H1 (cell line): ENCODE data around the gene PLEKHG4. TPM values are rescaled to one million over a fixed set of nuclear protein-coding genes. Genes with fewer than 3 reads are reported as not detected.

Experiments used
- CTCF ChIA-PET: fragments of 300-600 bp; sonication (Branson Sonifier 250); formaldehyde crosslinking; loops from one replicate; lab custom pipeline; 2021; ENCODE audit not compliant: partially characterized antibody; lab: Charles Lee
- POLR2A ChIA-PET: fragments of 300-600 bp; sonication (Branson Sonifier 250); formaldehyde crosslinking; loops from one replicate; lab custom pipeline; 2021; ENCODE audit warnings: inconsistent platforms; ENCODE audit not compliant: partially characterized antibody; lab: Charles Lee
- DNase-seq, 2 experiments: peaks; one replicate each; pipeline versions ENCODE4 v3.0.0 to v3.0.0-alpha.2; 2010 to 2022; ENCODE audit warnings: low spot score in 2 of 2, low read depth in 1 of 2, mixed read lengths in 1 of 2
- FAIRE-seq: peaks from 2 replicates; lab custom pipeline; 2011; peaks lifted over from hg19 to GRCh38; lab: Jason Lieb, UNC
- H2AFZ ChIP-seq: 2 replicates; pipeline ENCODE4 v1.8.1; 2012; ENCODE audit warnings: low read length, inconsistent platforms
- H2AK5ac ChIP-seq: 2 replicates; pipeline ENCODE4 v1.6.1; 2013; ENCODE audit warnings: low read depth, low read length
- H2BK120ac ChIP-seq: replicated peaks from 2 replicates; pipeline ENCODE3; 2013; ENCODE audit warnings: low read depth, low read length, inconsistent platforms
- H2BK12ac ChIP-seq: 2 replicates; pipeline ENCODE4 v1.6.1; 2013; ENCODE audit warnings: low read depth, low read length
- H2BK15ac ChIP-seq: 2 replicates; pipeline ENCODE4 v1.6.1; 2013; ENCODE audit warnings: low read length
- H2BK20ac ChIP-seq: 2 replicates; pipeline ENCODE4 v1.6.1; 2013; ENCODE audit warnings: low read length
- H2BK5ac ChIP-seq: 2 replicates; pipeline ENCODE4 v1.6.1; 2013; ENCODE audit warnings: low read depth, low read length
- H3K14ac ChIP-seq: 2 replicates; pipeline ENCODE4 v1.6.1; 2013; ENCODE audit warnings: inconsistent platforms; ENCODE audit not compliant: insufficient read length
- H3K18ac ChIP-seq: 2 replicates; pipeline ENCODE4 v1.6.1; 2013; ENCODE audit warnings: low read length; ENCODE audit errors: extremely low read depth
- H3K23ac ChIP-seq: 2 replicates; pipeline ENCODE4 v1.6.1; 2013; ENCODE audit warnings: inconsistent platforms; ENCODE audit not compliant: insufficient read length
- H3K23me2 ChIP-seq: 2 replicates; pipeline ENCODE4 v1.6.1; 2013; ENCODE audit warnings: low read depth, low read length
- H3K27ac ChIP-seq: 2 replicates; pipeline ENCODE4 v1.6.1; 2011; ENCODE audit warnings: low read depth, low read length, inconsistent platforms
- H3K27me3 ChIP-seq, 4 experiments: replicated peaks in 1 of 4; 1 replicate in 1 of 4; 2 replicates in 3 of 4; pipeline versions ENCODE4 v1.6.1 to v1.8.1; 2011 to 2013; ENCODE audit warnings: low read length in 3 of 4, mild to moderate bottlenecking in 3 of 4, inconsistent platforms in 2 of 4, mixed read lengths in 2 of 4, moderate library complexity in 1 of 4; ENCODE audit not compliant: control insufficient read depth in 3 of 4, insufficient read depth in 3 of 4; ENCODE audit errors: extremely low read depth in 1 of 4
- H3K36me3 ChIP-seq, 4 experiments: 2 replicates each; pipeline versions ENCODE4 v1.6.1 to v1.8.1; 2011 to 2013; ENCODE audit warnings: mild to moderate bottlenecking in 4 of 4, low read length in 3 of 4, moderate library complexity in 2 of 4, control low read depth in 1 of 4, inconsistent platforms in 1 of 4; ENCODE audit not compliant: insufficient read depth in 4 of 4, control insufficient read depth in 2 of 4
- H3K4ac ChIP-seq: replicated peaks from 2 replicates; pipeline ENCODE3; 2013; ENCODE audit warnings: low read length, low read depth, mixed read lengths, inconsistent platforms; ENCODE audit not compliant: insufficient read length
- H3K4me1 ChIP-seq, 4 experiments: replicated peaks in 1 of 4; 1 replicate in 1 of 4; 2 replicates in 3 of 4; pipeline versions ENCODE4 v1.6.1 to v1.8.1; 2011 to 2013; ENCODE audit warnings: low read length in 3 of 4, inconsistent platforms in 2 of 4, mixed read lengths in 1 of 4; ENCODE audit not compliant: insufficient read depth in 4 of 4, control insufficient read depth in 3 of 4
- H3K4me2 ChIP-seq, 2 experiments: 2 replicates each; pipeline versions ENCODE4 v1.6.1 to v1.8.1; 2011 to 2013; ENCODE audit warnings: low read depth in 2 of 2, low read length in 2 of 2, control low read depth in 1 of 2, inconsistent platforms in 1 of 2, mild to moderate bottlenecking in 1 of 2; ENCODE audit not compliant: insufficient read depth in 1 of 2
- H3K4me3 ChIP-seq, 4 experiments: fragments of 200-600, 300-600 bp in 1 of 4; sonication (generic), shearing (Covaris generic), sonication (Bioruptor Twin) in 1 of 4; 2 replicates each; pipeline versions ENCODE4 v1.5.1 to v1.8.1; 2011 to 2016; ENCODE audit warnings: low read length in 4 of 4, low read depth in 3 of 4, control low read depth in 2 of 4, inconsistent platforms in 2 of 4, mild to moderate bottlenecking in 2 of 4, mixed read lengths in 1 of 4, moderate library complexity in 1 of 4; ENCODE audit not compliant: insufficient read depth in 2 of 4; ENCODE audit errors: extremely low read depth in 1 of 4
- H3K56ac ChIP-seq: replicated peaks from 2 replicates; pipeline ENCODE3; 2013; ENCODE audit warnings: low read depth, mild to moderate bottlenecking, mixed read lengths, low read length, inconsistent platforms; ENCODE audit not compliant: insufficient read length
- H3K79me1 ChIP-seq: 2 replicates; pipeline ENCODE4 v1.6.1; 2013; ENCODE audit warnings: low read depth, low read length, control low read depth
- H3K79me2 ChIP-seq, 2 experiments: 2 replicates each; pipeline versions ENCODE4 v1.6.1 to v1.8.1; 2012 to 2013; ENCODE audit warnings: low read length in 2 of 2, mild to moderate bottlenecking in 2 of 2, inconsistent platforms in 1 of 2; ENCODE audit not compliant: insufficient read depth in 2 of 2, control insufficient read depth in 1 of 2
- H3K9ac ChIP-seq, 4 experiments: replicated peaks in 1 of 4; 1 replicate in 1 of 4; 2 replicates in 3 of 4; pipeline versions ENCODE4 v1.6.1 to v1.8.1; 2011 to 2013; ENCODE audit warnings: low read depth in 3 of 4, low read length in 3 of 4, control low read depth in 2 of 4, mild to moderate bottlenecking in 2 of 4, moderate library complexity in 2 of 4, inconsistent platforms in 1 of 4; ENCODE audit errors: extremely low read depth in 1 of 4
- H3K9me3 ChIP-seq, 2 experiments: 2 replicates each; pipeline versions ENCODE4 v1.6.1 to v1.8.1; 2012 to 2013; ENCODE audit warnings: mild to moderate bottlenecking in 2 of 2, moderate library complexity in 2 of 2, control low read depth in 1 of 2, inconsistent platforms in 1 of 2, low read depth in 1 of 2, low read length in 1 of 2, mixed read lengths in 1 of 2; ENCODE audit not compliant: insufficient read depth in 2 of 2
- H4K20me1 ChIP-seq, 2 experiments: replicated peaks in 1 of 2; 2 replicates each; pipeline versions ENCODE3 to v1.8.1; 2011 to 2013; ENCODE audit warnings: inconsistent platforms in 2 of 2, low read length in 2 of 2, mild to moderate bottlenecking in 1 of 2; ENCODE audit not compliant: insufficient read depth in 2 of 2, control insufficient read depth in 1 of 2
- H4K5ac ChIP-seq: 2 replicates; pipeline ENCODE4 v1.6.1; 2013; ENCODE audit warnings: low read length, low read depth, mixed read lengths, inconsistent platforms; ENCODE audit not compliant: insufficient read length
- H4K8ac ChIP-seq: 2 replicates; pipeline ENCODE4 v1.8.0; 2013; ENCODE audit warnings: mild to moderate bottlenecking, moderate library complexity, low read length, inconsistent platforms; ENCODE audit not compliant: insufficient read depth; ENCODE audit errors: extremely low read depth
- H4K91ac ChIP-seq: replicated peaks from 2 replicates; pipeline ENCODE3; 2013; ENCODE audit warnings: low read length, mixed read lengths, inconsistent platforms; ENCODE audit not compliant: insufficient read length
- BACH1 ChIP-seq: IDR thresholded peaks from 2 replicates; pipeline ENCODE4 v1.6.1; 2012; ENCODE audit warnings: low read length, improper control_type of control experiment
- CHD2 ChIP-seq: IDR thresholded peaks from 2 replicates; pipeline ENCODE4 v1.6.1; 2012; ENCODE audit warnings: low read length, improper control_type of control experiment
- EZH2 ChIP-seq: fragments of 200-600 bp; sonication (generic); IDR thresholded peaks from 2 replicates; pipeline ENCODE4 v1.7.1; 2012; ENCODE audit warnings: low read depth, mild to moderate bottlenecking, moderate library complexity, low read length, inconsistent platforms; ENCODE audit not compliant: severe bottlenecking
- MAFK ChIP-seq: IDR thresholded peaks from 2 replicates; pipeline ENCODE4 v1.6.1; 2012; ENCODE audit warnings: low read depth, mild to moderate bottlenecking, improper control_type of control experiment, low read length
- SIN3A ChIP-seq, 2 experiments: IDR thresholded peaks in 1 of 2; conservative IDR thresholded peaks in 1 of 2; 2 replicates each; pipeline ENCODE4 v1.6.1; 2011 to 2012; ENCODE audit warnings: low read length in 2 of 2, improper control_type of control experiment in 1 of 2, low read depth in 1 of 2, mild to moderate bottlenecking in 1 of 2
- SIX5 ChIP-seq: IDR thresholded peaks from 2 replicates; pipeline ENCODE4 v1.6.1; 2011; ENCODE audit warnings: mild to moderate bottlenecking, low read depth, low read length
- SP1 ChIP-seq: IDR thresholded peaks from 2 replicates; pipeline ENCODE4 v1.6.1; 2011; ENCODE audit warnings: low read depth, low read length
- SP4 ChIP-seq: IDR thresholded peaks from 2 replicates; pipeline ENCODE4 v1.6.1; 2012; ENCODE audit warnings: low read length, inconsistent platforms
- TCF12 ChIP-seq: IDR thresholded peaks from 2 replicates; pipeline ENCODE4 v1.6.1; 2011; ENCODE audit warnings: low read depth, mild to moderate bottlenecking, low read length
- TEAD4 ChIP-seq: IDR thresholded peaks from 2 replicates; pipeline ENCODE4 v1.6.1; 2012; ENCODE audit warnings: low read depth, low read length, inconsistent platforms, mixed read lengths
- WGBS, 2 experiments: shearing (Covaris generic) in 1 of 2; methylation state at CpG; one replicate each; pipeline versions ENCODE4 v1.1.6 to v1.1.7; 2013 to 2015; ENCODE audit warnings: low lambda C conversion rate in 2 of 2, mixed read lengths in 2 of 2, inconsistent platforms in 1 of 2, low coverage in 1 of 2, missing lambda C conversion rate in 1 of 2; ENCODE audit not compliant: insufficient replicate concordance in 2 of 2, insufficient coverage in 1 of 2, insufficient read length in 1 of 2; ENCODE audit errors: extremely low coverage in 1 of 2, missing lambda C conversion rate in 1 of 2; 5-methylcytosine and 5-hydroxymethylcytosine counted together
- polyA plus RNA-seq, 7 experiments: library from polyadenylated mRNA; depleted of rRNA in 3 of 7; stranded (reverse) in 5 of 7; unstranded in 2 of 7; fragments of >200 nt in 5 of 7; fragments of 200-250 nt in 2 of 7; gene quantifications; 1 replicate in 5 of 7; 2 replicates in 1 of 7; 4 replicates in 1 of 7; pipeline versions ENCODE4 v1.2.1 to v1.2.3, GENCODE V29; 2011 to 2013; ENCODE audit warnings: missing spikeins in 2 of 7, mixed read lengths in 2 of 7
- total RNA-seq: library from RNA; stranded (reverse); fragmentation: NEBNext Ultra II Directional; extraction: Animal tissue kit (Norgen Biotek cat#: 25700); gene quantifications from 2 replicates; pipeline ENCODE4 v1.2.1, GENCODE V29; 2021

Gene PLEKHG4
- total and polyA plus RNA-seq, 2 of the 8 experiments (the other 6 are each of a cell fraction or from before 2014, with no cell fraction given) = 7.7 to 11.1 TPM

- Histone ChIP-seq H3K4me1 (peaks cover 12 to 23% (median 14%) of the 10 kb centered on the region in 4 experiments), H3K23me2 (peaks cover under 1% of the 10 kb centered on the region; the same call in 1 of the 2 replicates), H2BK120ac (no peak overlapping the region), H3K18ac (peak overlapping the region; percentile 78), H4K5ac (no peak overlapping the region), H3K56ac (no peak overlapping the region), H3K4ac (no peak overlapping the region), H3K79me1 (peaks cover 18% of the 10 kb centered on the region), H3K9ac (peak overlapping the region in 3 of 4 experiments; percentile 14 to 46 (median 25); a peak in 3 of 7 replicates), H3K9me3 (no peaks in the 10 kb centered on the region), H2BK20ac (0 out of 2 replicates have a peak overlapping the region, but pooled peaks have one; percentile 48), H3K27ac (peak overlapping the region; percentile 46; the same call in 1 of the 2 replicates), H3K79me2 (peaks cover 0 to 21% of the 10 kb centered on the region in 2 experiments; a peak in 2 of 4 replicates), H2AFZ (no peak overlapping the region), H3K36me3 (peaks cover 5 to 12% (median 6%) of the 10 kb centered on the region in 4 experiments; a peak in 4 of 8 replicates), H2BK15ac (0 out of 2 replicates have a peak overlapping the region, but pooled peaks have one; percentile 61), H4K20me1 (peaks cover 0 to 6% of the 10 kb centered on the region in 2 experiments), H4K91ac (peak overlapping the region; percentile 39), H3K27me3 (no peaks in the 10 kb centered on the region), H2BK12ac (peak overlapping the region; percentile 94), H2AK5ac (peak overlapping the region; percentile 94), H3K4me3 (no peak overlapping the region), H3K4me2 (peak overlapping the region in 1 of 2 experiments; percentile 44), H3K14ac (no peak overlapping the region), H2BK5ac (peak overlapping the region; percentile 41), H3K23ac (no peak overlapping the region), H4K8ac (no peak overlapping the region)
- DNase-seq (no peak), FAIRE-seq (no peak)
- POLR2A ChIA-PET = interaction anchor here (1.0 to 1.7 kb wide), 3 partner anchors 9 to 13 kb away, joined by 3 to 5 read pairs (median 3); no protein-coding TSS in a partner anchor
- 76% methylated on average over 7 of the region's 10 CpGs; no CpG with 5 or more reads in 1 of the 2 experiments for WGBS, 2 experiments
- TF ChIP-seq SP1 = no peak
- peak; percentile 27; the same call in 1 of the 2 replicates for TF ChIP-seq TEAD4
- no peak for TF ChIP-seq SP4
- TF ChIP-seq BACH1 = peak; percentile 93
- TF ChIP-seq TCF12 = no peak
- no peak for TF ChIP-seq SIN3A (conservative IDR thresholded peaks at IDR 0.05 in 1 of 2, IDR thresholded peaks at IDR 0.05 in 1 of 2; ENCODE audit: low read depth in 1 of 2, low read length in 2 of 2)
- no peak for TF ChIP-seq EZH2
- peak; percentile 82; the same call in 1 of the 2 replicates for TF ChIP-seq MAFK
- no peak for TF ChIP-seq CHD2
- TF ChIP-seq SIX5 = no peak
- CTCF ChIA-PET = interaction anchor here (1.0 to 1.6 kb wide), 3 partner anchors 37 to 145 kb away, joined by 3 to 6 read pairs (median 4); no protein-coding TSS in a partner anchor
These were observed 38.1 kb upstream of the PLEKHG4 start for GRCh38 chr16:67241008-67241900.
